ENCODE results near the gene MS4A3. TPM values are rescaled to one million over a fixed set of nuclear protein-coding genes. Genes with fewer than 3 reads are reported as not detected.

The MS4A3 gene
- total RNA-seq, 1 experiment from 2014 or later: not detected

GRCh38 chr11:60077981-60078380 is 21.5 kb downstream of the MS4A3 start:
- Mint-ChIP-seq H3K4me1 (peaks cover 2 to 5% of the 10 kb centered on the region in 2 experiments; a peak in 3 of 4 replicates), H3K27ac (no peak overlapping the region), H3K4me3 (no peak overlapping the region), H3K27me3 (ENCODE audit: low read depth) (peaks cover 2% of the 10 kb centered on the region), H3K36me3 (ENCODE audit: insufficient read depth in 1 of 3, low read depth in 3 of 3) (peaks cover 4 to 11% (median 6%) of the 10 kb centered on the region in 3 experiments; a peak in 4 of 7 replicates), H3K9me3 (peaks cover 13 to 16% of the 10 kb centered on the region in 2 experiments)
- Histone ChIP-seq H3K14ac (ENCODE audit: insufficient read depth, low read length) (no peak overlapping the region), H3K27ac (ENCODE audit: insufficient read length, low read depth, low read length) (no peak overlapping the region), H3K9ac (ENCODE audit: extremely low read depth, insufficient read length, low read length) (no peak overlapping the region), H3K4me1 (ENCODE audit: insufficient read depth, low read length) (no peaks in the 10 kb centered on the region; the same call in 1 of the 2 replicates), H3K23ac (ENCODE audit: insufficient read length, low read depth, low read length) (no peak overlapping the region), H2AFZ (ENCODE audit: low read length) (no peak overlapping the region), H3K23me2 (ENCODE audit: insufficient read length, low read depth, low read length, poor library complexity, severe bottlenecking) (no peaks in the 10 kb centered on the region), H2BK20ac (ENCODE audit: low read depth, low read length, poor library complexity, severe bottlenecking) (no peak overlapping the region), H2AK5ac (ENCODE audit: insufficient read length, low read length) (no peak overlapping the region), H3K79me1 (ENCODE audit: insufficient read depth, low read depth, low read length, poor library complexity, severe bottlenecking) (no peaks in the 10 kb centered on the region), H3K4me2 (ENCODE audit: insufficient read depth, insufficient read length, low read length) (no peak overlapping the region), H3K56ac (ENCODE audit: insufficient read length, low read depth, low read length) (no peak overlapping the region), H4K20me1 (ENCODE audit: control insufficient read depth, insufficient read depth, insufficient read length) (no peaks in the 10 kb centered on the region), H2BK12ac (ENCODE audit: insufficient read length, low read depth, low read length) (no peak overlapping the region), H4K5ac (ENCODE audit: insufficient read length, low read depth, low read length) (no peak overlapping the region), H3K27me3 (ENCODE audit: insufficient read depth, low read length) (no peaks in the 10 kb centered on the region), H2BK120ac (ENCODE audit: low read depth, low read length, poor library complexity, severe bottlenecking) (no peak overlapping the region), H3K4ac (ENCODE audit: low read depth, low read length) (no peak overlapping the region), H3K79me2 (ENCODE audit: insufficient read depth, low read length) (no peaks in the 10 kb centered on the region), H3T11ph (ENCODE audit: low read length) (no peak overlapping the region), H2BK5ac (ENCODE audit: insufficient read length, low read length) (no peak overlapping the region), H3K18ac (ENCODE audit: insufficient read length, low read depth, low read length) (no peak overlapping the region), H2BK15ac (ENCODE audit: low read depth, low read length) (no peak overlapping the region), H3K9me3 (ENCODE audit: control insufficient read depth, low read depth, low read length) (no peaks in the 10 kb centered on the region), H4K91ac (ENCODE audit: insufficient read length, low read depth, low read length) (no peak overlapping the region), H4K8ac (replicated peaks; ENCODE audit: insufficient read length, low read depth, low read length) (no peak overlapping the region)
- DNase-seq: no peak
- TF ChIP-seq CTCF (conservative IDR thresholded peaks at IDR 0.05): no peak
- no CpG with 5 or more reads among the region's 1 CpG for WGBS (ENCODE audit: extremely low coverage, insufficient read length, low lambda C conversion rate)

Data from H9 (cell line).